HCT116 (cell line): ENCODE measurements around the gene IGSF21. TPM values are rescaled to one million over a fixed set of nuclear protein-coding genes. Genes with fewer than 3 reads are reported as not detected.
"Not testable (repeated sequence)": the region's sequence is repeated elsewhere in the genome, so short reads cannot be mapped to it uniquely, and the experiment has no call there.

Experiments
- ATAC-seq: fragments of 200-7000 bp; cut with Tn5 transposase; 2 replicates; pipeline ENCODE4 v1.9.1; 2020; ENCODE audit warnings: mild to moderate bottlenecking, moderate library complexity
- BruUV-seq: library from RNA; stranded (reverse); fragments of 400-500 nt; replicated peaks from 2 replicates; lab custom pipeline; 2021; lab: Mats Ljungman, UMichigan
- CTCF ChIA-PET: fragments of 300-600 bp; sonication (Branson Sonifier 250); formaldehyde crosslinking; loops from one replicate; lab custom pipeline; 2021; ENCODE audit warnings: antibody characterized with exemption; lab: Charles Lee
- POLR2A ChIA-PET: fragments of 300-600, 350-600 bp; sonication (Branson Sonifier 250); formaldehyde crosslinking; loops from one replicate; lab custom pipeline; 2021; ENCODE audit warnings: antibody characterized with exemption; lab: Charles Lee
- RAD21 ChIA-PET, 2 experiments: fragments of 300-600 bp; sonication (Branson Sonifier 250); formaldehyde crosslinking; loops; one replicate each; lab custom pipeline; 2023; ENCODE audit warnings: low total read pairs in 2 of 2; ENCODE audit not compliant: uncharacterized antibody in 2 of 2, unreplicated experiment in 2 of 2, low non-redundant PET in 1 of 2; lab: Charles Lee
- DNase-seq: peaks from one replicate; pipeline ENCODE4 v3.0.0-alpha.2; 2010; ENCODE audit warnings: low read depth, low spot score
- H2AFZ ChIP-seq: fragments of 200-600 bp; shearing (Covaris generic), sonication (generic); 2 replicates; pipeline ENCODE4 v1.6.1; 2017; ENCODE audit warnings: low read depth, mixed run types, mixed read lengths, antibody characterized with exemption, low read length; ENCODE audit not compliant: poor library complexity, severe bottlenecking
- H3K27ac ChIP-seq: 2 replicates; pipeline ENCODE4 v1.5.1; 2012; ENCODE audit warnings: low read depth, low read length
- H3K27me3 ChIP-seq: fragments of 200-600 bp; sonication (generic); 2 replicates; pipeline ENCODE4 v1.6.1; 2016; ENCODE audit warnings: mixed run types, low read length, mixed read lengths; ENCODE audit not compliant: insufficient read depth
- H3K36me3 ChIP-seq, 2 experiments: fragments of 200-500 bp in 1 of 2; fragments of 200-600 bp in 1 of 2; sonication (Bioruptor generic) in 1 of 2; sonication (generic) in 1 of 2; 2 replicates each; pipeline versions ENCODE4 v1.5.1 to v1.6.1; 2014 to 2016; ENCODE audit warnings: low read length in 2 of 2, inconsistent platforms in 1 of 2, mixed read lengths in 1 of 2, mixed run types in 1 of 2; ENCODE audit not compliant: insufficient read depth in 2 of 2, control insufficient read depth in 1 of 2
- H3K4me1 ChIP-seq, 2 experiments: fragments of 200-600 bp in 1 of 2; sonication (generic) in 1 of 2; 2 replicates each; pipeline versions ENCODE4 v1.5.1 to v1.6.1; 2012 to 2017; ENCODE audit warnings: low read length in 2 of 2, inconsistent platforms in 1 of 2, mild to moderate bottlenecking in 1 of 2, mixed read lengths in 1 of 2, mixed run types in 1 of 2, moderate library complexity in 1 of 2; ENCODE audit not compliant: insufficient read depth in 2 of 2, control insufficient read depth in 1 of 2
- H3K4me2 ChIP-seq: fragments of 200-600 bp; sonication (generic); 2 replicates; pipeline ENCODE4 v1.6.1; 2017; ENCODE audit warnings: mixed run types, low read length, mixed read lengths
- H3K4me3 ChIP-seq, 2 experiments: fragments of 200-600 bp in 1 of 2; sonication (generic) in 1 of 2; replicated peaks in 1 of 2; 2 replicates each; pipeline ENCODE4 v1.5.1; 2011 to 2016; ENCODE audit warnings: low read length in 2 of 2, control low read depth in 1 of 2, low read depth in 1 of 2, mild to moderate bottlenecking in 1 of 2, mixed read lengths in 1 of 2, mixed run types in 1 of 2
- H3K79me2 ChIP-seq: fragments of 200-600 bp; sonication (generic); 2 replicates; pipeline ENCODE4 v1.6.1; 2017; ENCODE audit warnings: mild to moderate bottlenecking, mixed run types, low read length, moderate library complexity, mixed read lengths; ENCODE audit not compliant: insufficient read depth
- H3K9ac ChIP-seq: fragments of 200-600 bp; sonication (generic); 2 replicates; pipeline ENCODE4 v1.6.1; 2016; ENCODE audit warnings: low read length, mixed read lengths
- H3K9me2 ChIP-seq: fragments of 200-600 bp; sonication (generic), shearing (Covaris generic); 2 replicates; pipeline ENCODE4 v1.6.1; 2017; ENCODE audit warnings: mixed run types, mild to moderate bottlenecking, moderate library complexity; ENCODE audit not compliant: insufficient read depth
- H3K9me3 ChIP-seq, 2 experiments: fragments of 200-500 bp in 1 of 2; fragments of 200-600 bp in 1 of 2; sonication (Bioruptor generic) in 1 of 2; sonication (generic) in 1 of 2; 2 replicates each; pipeline ENCODE4 v1.6.1; 2014 to 2017; ENCODE audit warnings: low read length in 2 of 2, mixed read lengths in 2 of 2, inconsistent platforms in 1 of 2, low read depth in 1 of 2, mild to moderate bottlenecking in 1 of 2, mixed run types in 1 of 2, moderate library complexity in 1 of 2; ENCODE audit not compliant: control insufficient read depth in 1 of 2, insufficient read depth in 1 of 2
- H4K20me1 ChIP-seq: fragments of 200-600 bp; sonication (generic), shearing (Covaris generic); 2 replicates; pipeline ENCODE4 v1.6.1; 2017; ENCODE audit warnings: mixed run types, mild to moderate bottlenecking, moderate library complexity; ENCODE audit not compliant: insufficient read depth
- CBX3 ChIP-seq: IDR thresholded peaks from 2 replicates; pipeline ENCODE4 v1.6.1; 2012; ENCODE audit warnings: low read depth
- FOSL1 ChIP-seq: IDR thresholded peaks from 2 replicates; pipeline ENCODE4 v1.6.1; 2012; ENCODE audit warnings: low read depth
- POLR2AphosphoS5 ChIP-seq: IDR thresholded peaks from 2 replicates; pipeline ENCODE4 v1.6.1; 2011; ENCODE audit warnings: mild to moderate bottlenecking, low read depth, low read length, moderate library complexity
- intact Hi-C: fragments of 100-400 bp; cut with micrococcal nuclease; formaldehyde crosslinking; loops from 2 replicates; pipeline ENCODE4 v1.10.0; 2022
- total RNA-seq: library from RNA; stranded (reverse); gene quantifications from one replicate; pipeline ENCODE4 v1.2.1, GENCODE V29; 2021; ENCODE audit not compliant: unreplicated experiment
- TF ChIP-seq, protein P1 (sequence below): IDR thresholded peaks from 2 replicates; pipeline ENCODE4 v1.6.1; 2011; ENCODE audit warnings: mild to moderate bottlenecking, low read length, moderate library complexity; ENCODE audit not compliant: insufficient replicate concordance; ENCODE audit errors: extremely low read depth

Gene IGSF21
- total RNA-seq, 1 experiment from 2014 or later, result not detected

DNA sequence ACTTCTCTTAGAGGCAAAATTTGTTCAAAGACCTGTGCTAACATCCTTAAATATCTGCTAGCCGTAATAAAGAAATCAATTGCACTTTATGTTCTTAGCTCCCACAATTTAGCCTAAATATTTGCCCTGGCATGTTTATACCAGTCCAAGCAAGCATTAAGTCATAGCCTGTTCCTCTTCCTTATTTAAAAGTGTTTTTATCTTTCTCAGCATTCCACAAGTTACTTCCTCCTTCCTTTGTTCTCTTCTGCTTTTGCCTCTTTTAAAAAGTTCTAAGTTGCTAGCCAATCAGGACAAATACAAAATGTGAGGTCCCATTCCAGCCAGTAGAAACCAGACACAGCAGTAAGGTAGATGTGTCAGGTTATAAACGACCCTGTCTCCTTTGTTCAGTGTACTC, 58.0 kb downstream of the IGSF21 start:
- H3K79me2 ChIP-seq, RAD21 ChIA-PET, POLR2A ChIA-PET, H3K9me3 ChIP-seq, intact Hi-C loops, H3K9ac ChIP-seq, H3K4me3 ChIP-seq, CTCF ChIA-PET, H3K4me2 ChIP-seq, H3K9me2 ChIP-seq, H3K4me1 ChIP-seq, BruUV-seq, H3K27ac ChIP-seq, H3K36me3 ChIP-seq, H4K20me1 ChIP-seq, DNase-seq, H2AFZ ChIP-seq, ATAC-seq: not testable (repeated sequence)
- peaks cover 58% of the 10 kb centered on the region for H3K27me3 ChIP-seq

DNA sequence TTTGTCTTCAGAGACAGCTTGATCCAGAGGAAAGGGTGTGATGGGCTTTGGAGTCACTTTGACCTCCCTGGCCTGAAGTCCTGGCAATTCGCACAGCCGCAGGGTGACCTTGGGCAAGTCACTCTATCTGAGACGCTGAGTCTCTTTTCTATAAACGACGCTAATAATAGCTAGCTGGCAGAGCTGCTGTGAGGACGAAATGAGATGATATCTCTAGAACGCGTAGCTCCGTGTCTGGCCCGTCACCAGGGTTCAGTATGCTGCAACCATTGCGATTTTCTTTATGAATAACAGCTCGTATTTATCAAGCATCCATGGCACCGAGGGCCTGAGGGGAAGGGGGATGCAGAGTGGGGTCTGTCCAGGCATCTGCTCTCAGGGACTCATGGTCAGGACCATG, 58.7 kb downstream of the IGSF21 start:
- no peak overlapping the region for H2AFZ ChIP-seq
- ChIA-PET POLR2A (no interaction called here), RAD21 (no interaction called here), CTCF (no interaction called here)
- H3K79me2 ChIP-seq, result no peaks in the 10 kb centered on the region
- H3K9ac ChIP-seq, result no peak overlapping the region
- peaks cover 61% of the 10 kb centered on the region for H3K27me3 ChIP-seq
- TF ChIP-seq, protein P1, sequence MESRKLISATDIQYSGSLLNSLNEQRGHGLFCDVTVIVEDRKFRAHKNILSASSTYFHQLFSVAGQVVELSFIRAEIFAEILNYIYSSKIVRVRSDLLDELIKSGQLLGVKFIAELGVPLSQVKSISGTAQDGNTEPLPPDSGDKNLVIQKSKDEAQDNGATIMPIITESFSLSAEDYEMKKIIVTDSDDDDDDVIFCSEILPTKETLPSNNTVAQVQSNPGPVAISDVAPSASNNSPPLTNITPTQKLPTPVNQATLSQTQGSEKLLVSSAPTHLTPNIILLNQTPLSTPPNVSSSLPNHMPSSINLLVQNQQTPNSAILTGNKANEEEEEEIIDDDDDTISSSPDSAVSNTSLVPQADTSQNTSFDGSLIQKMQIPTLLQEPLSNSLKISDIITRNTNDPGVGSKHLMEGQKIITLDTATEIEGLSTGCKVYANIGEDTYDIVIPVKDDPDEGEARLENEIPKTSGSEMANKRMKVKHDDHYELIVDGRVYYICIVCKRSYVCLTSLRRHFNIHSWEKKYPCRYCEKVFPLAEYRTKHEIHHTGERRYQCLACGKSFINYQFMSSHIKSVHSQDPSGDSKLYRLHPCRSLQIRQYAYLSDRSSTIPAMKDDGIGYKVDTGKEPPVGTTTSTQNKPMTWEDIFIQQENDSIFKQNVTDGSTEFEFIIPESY, result no peak
- TF ChIP-seq POLR2AphosphoS5, result no peak
- TF ChIP-seq FOSL1, result no peak
- no peak for TF ChIP-seq CBX3
- no peak overlapping the region for H3K4me3 ChIP-seq
- no peak for ATAC-seq
- intact Hi-C loops, result no loop called here
- H4K20me1 ChIP-seq, result no peaks in the 10 kb centered on the region
- no peaks in the 10 kb centered on the region for H3K9me2 ChIP-seq
- BruUV-seq, result no TSS peak
- H3K27ac ChIP-seq, result no peak overlapping the region
- no peaks in the 10 kb centered on the region for H3K36me3 ChIP-seq
- H3K9me3 ChIP-seq, result no peaks in the 10 kb centered on the region
- no peaks in the 10 kb centered on the region for H3K4me1 ChIP-seq
- no peak overlapping the region for H3K4me2 ChIP-seq
- no peak for DNase-seq
